ENCODE results near the gene ATF7IP.

DNA sequence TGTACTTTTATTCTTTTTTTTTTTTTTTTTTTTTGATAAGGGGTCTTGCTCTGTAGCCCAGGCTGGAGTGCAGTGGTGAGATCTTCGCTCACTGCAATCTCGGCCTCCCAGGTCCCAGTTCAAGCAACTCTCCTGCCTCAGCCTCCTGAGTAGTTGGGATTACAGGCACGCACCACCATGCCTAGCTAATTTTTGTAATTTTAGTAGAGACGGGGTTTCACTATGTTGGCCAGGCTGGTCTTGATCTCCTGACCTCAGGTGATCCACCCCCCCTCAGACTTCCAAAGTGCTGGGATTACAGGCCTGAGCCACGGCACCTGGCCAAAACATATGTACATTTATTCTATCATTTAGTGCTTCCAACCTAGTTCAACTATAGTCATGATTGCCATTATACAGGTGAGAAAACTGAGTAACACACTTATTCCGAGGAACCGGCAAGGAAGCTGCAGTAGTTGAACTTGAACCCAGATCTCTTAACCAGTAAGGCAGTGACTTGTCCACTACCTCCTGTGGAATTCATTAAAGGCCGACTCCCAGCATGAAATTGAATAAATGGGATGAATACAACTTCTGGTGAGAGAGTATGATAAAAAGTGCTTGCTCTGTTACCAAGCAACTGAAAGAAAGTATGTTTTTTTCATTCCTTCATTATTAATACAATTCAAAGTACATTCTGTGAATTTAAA is 755 bp upstream of the ATF7IP start:
- TF ChIP-seq, protein P1, sequence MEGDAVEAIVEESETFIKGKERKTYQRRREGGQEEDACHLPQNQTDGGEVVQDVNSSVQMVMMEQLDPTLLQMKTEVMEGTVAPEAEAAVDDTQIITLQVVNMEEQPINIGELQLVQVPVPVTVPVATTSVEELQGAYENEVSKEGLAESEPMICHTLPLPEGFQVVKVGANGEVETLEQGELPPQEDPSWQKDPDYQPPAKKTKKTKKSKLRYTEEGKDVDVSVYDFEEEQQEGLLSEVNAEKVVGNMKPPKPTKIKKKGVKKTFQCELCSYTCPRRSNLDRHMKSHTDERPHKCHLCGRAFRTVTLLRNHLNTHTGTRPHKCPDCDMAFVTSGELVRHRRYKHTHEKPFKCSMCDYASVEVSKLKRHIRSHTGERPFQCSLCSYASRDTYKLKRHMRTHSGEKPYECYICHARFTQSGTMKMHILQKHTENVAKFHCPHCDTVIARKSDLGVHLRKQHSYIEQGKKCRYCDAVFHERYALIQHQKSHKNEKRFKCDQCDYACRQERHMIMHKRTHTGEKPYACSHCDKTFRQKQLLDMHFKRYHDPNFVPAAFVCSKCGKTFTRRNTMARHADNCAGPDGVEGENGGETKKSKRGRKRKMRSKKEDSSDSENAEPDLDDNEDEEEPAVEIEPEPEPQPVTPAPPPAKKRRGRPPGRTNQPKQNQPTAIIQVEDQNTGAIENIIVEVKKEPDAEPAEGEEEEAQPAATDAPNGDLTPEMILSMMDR (IDR thresholded peaks at IDR 0.05), result no peak
- no peak for TF ChIP-seq POLR2A (IDR thresholded peaks at IDR 0.05)
- no peak for TF ChIP-seq POLR2AphosphoS5 (IDR thresholded peaks at IDR 0.05; ENCODE audit: insufficient read depth in 1 of 2, low read depth in 1 of 2)

All from vagina (tissue), 2 donors.